Measurements from ENCODE around the gene LRSAM1. TPM values are rescaled to one million over a fixed set of nuclear protein-coding genes. Genes with fewer than 3 reads are reported as not detected.
A peak's percentile ranks its signal among the peaks of the same experiment; 100 is the strongest.

The LRSAM1 gene
- total RNA-seq, 6 donors from 2014 or later: 12.9 to 77.5 (median 25.4) TPM

GRCh38 chr9:127509261-127509954 lies 58.1 kb downstream of the LRSAM1 start:
- Histone ChIP-seq H3K36me3 (peaks cover 19 to 100% (median 86%) of the 10 kb centered on the region in 4 donors), H3K4me1 (peaks cover 0 to 5% (median 2%) of the 10 kb centered on the region in 4 donors), H3K27me3 (no peaks in the 10 kb centered on the region), H3K4me3 (no peak overlapping the region), H3K27ac (peak overlapping the region; percentile 41 to 74 (median 57)), H3K9me3 (no peaks in the 10 kb centered on the region)
- no peak for ATAC-seq (ENCODE audit: low FRiP score in 2 of 2)
- WGBS, 2 donors: 55 to 78% methylated on average over 10 to 13 of the region's 13 CpGs
- DNase-seq: no peak
- TF ChIP-seq POLR2A (IDR thresholded peaks at IDR 0.05): no peak
- TF ChIP-seq, protein P1, sequence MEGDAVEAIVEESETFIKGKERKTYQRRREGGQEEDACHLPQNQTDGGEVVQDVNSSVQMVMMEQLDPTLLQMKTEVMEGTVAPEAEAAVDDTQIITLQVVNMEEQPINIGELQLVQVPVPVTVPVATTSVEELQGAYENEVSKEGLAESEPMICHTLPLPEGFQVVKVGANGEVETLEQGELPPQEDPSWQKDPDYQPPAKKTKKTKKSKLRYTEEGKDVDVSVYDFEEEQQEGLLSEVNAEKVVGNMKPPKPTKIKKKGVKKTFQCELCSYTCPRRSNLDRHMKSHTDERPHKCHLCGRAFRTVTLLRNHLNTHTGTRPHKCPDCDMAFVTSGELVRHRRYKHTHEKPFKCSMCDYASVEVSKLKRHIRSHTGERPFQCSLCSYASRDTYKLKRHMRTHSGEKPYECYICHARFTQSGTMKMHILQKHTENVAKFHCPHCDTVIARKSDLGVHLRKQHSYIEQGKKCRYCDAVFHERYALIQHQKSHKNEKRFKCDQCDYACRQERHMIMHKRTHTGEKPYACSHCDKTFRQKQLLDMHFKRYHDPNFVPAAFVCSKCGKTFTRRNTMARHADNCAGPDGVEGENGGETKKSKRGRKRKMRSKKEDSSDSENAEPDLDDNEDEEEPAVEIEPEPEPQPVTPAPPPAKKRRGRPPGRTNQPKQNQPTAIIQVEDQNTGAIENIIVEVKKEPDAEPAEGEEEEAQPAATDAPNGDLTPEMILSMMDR (IDR thresholded peaks at IDR 0.05): no peak
- no peak for TF ChIP-seq EP300 (IDR thresholded peaks at IDR 0.05)
- TF ChIP-seq POLR2AphosphoS5 (IDR thresholded peaks at IDR 0.05): no peak

DNA sequence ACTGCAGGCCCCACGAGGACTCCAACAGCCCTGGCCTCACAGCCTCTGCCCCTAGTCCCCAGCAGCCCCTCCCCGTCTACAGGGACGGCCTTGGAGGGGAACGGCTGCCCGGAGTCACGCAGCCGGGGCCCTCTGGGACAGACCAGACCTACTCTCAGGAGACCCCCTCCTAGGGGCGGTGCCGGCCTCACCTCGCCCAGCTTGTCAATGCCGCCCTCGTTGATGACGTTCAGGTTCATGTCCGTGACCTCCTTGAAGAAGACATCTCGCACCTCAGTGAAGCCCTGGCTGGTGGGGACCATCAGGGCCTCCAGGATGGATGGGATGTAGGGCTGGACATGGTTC lies 58.6 kb downstream of the LRSAM1 start:
- WGBS, 2 donors: 82 to 84% methylated on average over 15 of the region's 15 CpGs
- peaks cover 0 to 5% (median 0%) of the 10 kb centered on the region in 4 donors for H3K4me1 ChIP-seq
- DNase-seq: peak in 1 of 2 donors; percentile 79
- no peak overlapping the region for H3K4me3 ChIP-seq
- no peak for ATAC-seq (ENCODE audit: low FRiP score in 2 of 2)
- no peaks in the 10 kb centered on the region for H3K27me3 ChIP-seq
- H3K36me3 ChIP-seq: peaks cover 19 to 100% (median 86%) of the 10 kb centered on the region in 4 donors
- H3K9me3 ChIP-seq: no peaks in the 10 kb centered on the region
- peak overlapping the region; percentile 41 to 74 (median 57) for H3K27ac ChIP-seq
- TF ChIP-seq, protein P1 (IDR thresholded peaks at IDR 0.05): no peak
- TF ChIP-seq EP300 (IDR thresholded peaks at IDR 0.05) (no peak), POLR2AphosphoS5 (IDR thresholded peaks at IDR 0.05) (no peak)

DNA sequence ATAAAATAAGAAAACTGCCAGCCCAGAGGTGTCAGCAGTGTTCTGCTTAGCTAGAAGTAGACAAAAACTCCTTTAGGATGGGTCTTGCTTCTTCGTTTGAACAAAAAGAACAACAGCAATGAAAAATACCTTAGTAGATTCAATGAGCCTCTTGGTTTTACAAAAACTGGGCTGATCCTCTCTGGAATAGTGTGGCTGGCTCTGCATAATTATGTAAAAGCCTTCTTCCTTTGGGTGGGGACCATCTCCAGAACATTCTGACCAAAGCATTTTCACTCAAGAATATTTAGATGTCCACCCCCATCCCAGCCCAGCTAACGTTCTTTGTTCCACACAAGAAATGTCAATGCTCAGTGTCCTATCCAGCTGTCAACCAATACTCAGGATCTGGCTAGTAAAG lies 63.2 kb downstream of the LRSAM1 start:
- H3K36me3 ChIP-seq: peaks cover 15 to 95% (median 72%) of the 10 kb centered on the region in 4 donors
- ATAC-seq (ENCODE audit: low FRiP score in 2 of 2) (no peak), DNase-seq (no peak)
- H3K9me3 ChIP-seq: no peaks in the 10 kb centered on the region
- H3K4me3 ChIP-seq: no peak overlapping the region
- TF ChIP-seq EP300 (IDR thresholded peaks at IDR 0.05): no peak
- TF ChIP-seq POLR2A (IDR thresholded peaks at IDR 0.05): no peak
- TF ChIP-seq POLR2AphosphoS5 (IDR thresholded peaks at IDR 0.05): no peak
- TF ChIP-seq, protein P1 (IDR thresholded peaks at IDR 0.05): no peak
- no peak overlapping the region for H3K27ac ChIP-seq
- 62 to 91% methylated on average over 2 of the region's 2 CpGs for WGBS, 2 donors
- H3K4me1 ChIP-seq: peaks cover 3 to 9% (median 4%) of the 10 kb centered on the region in 4 donors
- no peaks in the 10 kb centered on the region for H3K27me3 ChIP-seq

GRCh38 chr9:127516835-127517607 lies 65.7 kb downstream of the LRSAM1 start:
- Histone ChIP-seq H3K9me3 (no peaks in the 10 kb centered on the region), H3K4me3 (no peak overlapping the region), H3K27me3 (no peaks in the 10 kb centered on the region), H3K27ac (no peak overlapping the region), H3K4me1 (peaks cover 28% of the 10 kb centered on the region in 4 donors), H3K36me3 (peaks cover 15 to 83% (median 60%) of the 10 kb centered on the region in 4 donors)
- no peak for TF ChIP-seq POLR2AphosphoS5 (IDR thresholded peaks at IDR 0.05)
- TF ChIP-seq, protein P1 (IDR thresholded peaks at IDR 0.05): no peak
- no peak for TF ChIP-seq EP300 (IDR thresholded peaks at IDR 0.05)
- no peak for TF ChIP-seq POLR2A (IDR thresholded peaks at IDR 0.05)
- ATAC-seq (ENCODE audit: low FRiP score in 2 of 2) (no peak), DNase-seq (peak in 1 of 2 donors; percentile 70)
- 93 to 96% methylated on average over 22 to 26 of the region's 26 CpGs for WGBS, 2 donors

All from upper lobe of left lung (tissue), 6 donors.